ENCODE data around the gene STAU1.
"Not testable (repeated sequence)": the region's sequence is repeated elsewhere in the genome, so short reads cannot be mapped to it uniquely, and the experiment has no call there.

STAU1 gene

DNA sequence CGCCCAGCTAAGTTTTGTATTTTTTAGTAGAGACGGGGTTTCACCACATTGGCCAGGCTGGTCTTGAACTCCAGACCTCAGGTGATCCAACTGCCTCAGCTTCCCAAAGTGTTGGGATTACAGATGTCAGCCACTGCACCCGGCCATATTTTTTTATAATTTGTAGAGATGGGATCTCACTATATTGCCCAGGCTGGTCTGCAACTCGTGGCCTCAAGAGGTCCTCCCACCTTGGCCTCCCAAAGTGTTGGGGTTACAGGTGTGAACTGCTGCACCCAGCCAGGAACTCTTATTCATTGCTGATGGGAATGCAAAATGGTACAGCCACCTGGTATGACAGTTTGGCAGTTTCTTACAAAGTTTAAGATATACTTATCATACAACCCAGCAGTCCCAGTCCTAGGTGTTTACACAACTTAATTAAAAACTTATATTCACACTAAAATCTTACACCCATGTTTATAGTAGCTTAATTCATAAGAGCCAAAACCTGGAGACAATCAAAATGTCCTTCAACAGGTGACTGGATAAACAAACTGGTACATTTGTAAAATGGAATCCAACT, 11.7 kb upstream of the STAU1 start:
- no peak for DNase-seq

DNA sequence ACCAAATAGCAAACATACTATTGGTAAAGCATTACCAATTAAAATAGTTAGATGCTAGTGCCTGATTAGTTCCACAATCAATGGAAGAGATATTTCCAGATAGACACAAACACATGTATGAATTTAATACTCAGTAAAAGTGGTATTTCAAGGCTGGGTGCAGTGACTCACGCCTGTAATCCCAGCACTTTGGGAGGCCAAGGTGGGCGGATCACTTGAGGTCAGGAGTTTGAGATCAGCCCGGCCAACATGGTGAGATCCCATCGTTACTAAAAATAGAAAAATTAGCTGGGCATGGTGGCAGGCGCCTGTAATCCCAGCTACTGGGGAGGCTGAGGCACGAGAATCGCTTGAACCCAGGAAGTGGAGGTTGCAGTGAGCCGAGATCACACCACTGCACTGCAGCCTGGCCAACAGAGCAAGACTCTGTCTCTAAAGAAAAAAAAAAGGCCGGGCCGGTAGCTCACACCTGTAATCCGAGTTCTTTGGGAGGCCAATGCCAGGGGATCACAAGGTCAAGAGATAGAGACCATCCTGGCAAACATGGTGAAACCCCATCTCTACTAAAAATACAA, 4.9 kb upstream of the STAU1 start:
- not testable (repeated sequence) for DNase-seq

DNA sequence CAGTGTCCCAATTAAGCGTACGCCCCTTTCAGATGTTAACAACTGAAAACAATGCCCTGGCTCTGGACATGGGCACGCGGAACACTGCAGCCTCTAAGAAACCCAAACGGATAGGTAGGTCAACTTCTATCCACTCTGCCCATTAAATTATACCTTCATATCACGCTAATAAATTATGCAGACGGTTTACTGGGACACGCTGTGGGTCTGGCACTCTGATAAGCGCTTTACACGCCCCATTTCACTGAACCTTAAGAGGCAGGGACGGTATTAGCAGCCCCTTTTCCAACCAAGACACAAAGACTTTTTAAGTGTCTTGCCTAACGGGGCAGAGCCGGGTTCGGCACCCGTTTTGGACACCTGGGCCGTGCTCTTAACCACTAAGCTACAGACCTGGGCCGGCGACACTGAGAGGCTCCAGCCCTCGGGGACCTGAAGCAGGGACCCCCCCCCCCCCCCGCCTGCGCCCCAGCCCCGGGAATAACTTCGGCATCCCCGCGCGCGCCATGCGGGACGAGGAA, 744 bp downstream of the STAU1 start:
- DNase-seq = no peak

DNA sequence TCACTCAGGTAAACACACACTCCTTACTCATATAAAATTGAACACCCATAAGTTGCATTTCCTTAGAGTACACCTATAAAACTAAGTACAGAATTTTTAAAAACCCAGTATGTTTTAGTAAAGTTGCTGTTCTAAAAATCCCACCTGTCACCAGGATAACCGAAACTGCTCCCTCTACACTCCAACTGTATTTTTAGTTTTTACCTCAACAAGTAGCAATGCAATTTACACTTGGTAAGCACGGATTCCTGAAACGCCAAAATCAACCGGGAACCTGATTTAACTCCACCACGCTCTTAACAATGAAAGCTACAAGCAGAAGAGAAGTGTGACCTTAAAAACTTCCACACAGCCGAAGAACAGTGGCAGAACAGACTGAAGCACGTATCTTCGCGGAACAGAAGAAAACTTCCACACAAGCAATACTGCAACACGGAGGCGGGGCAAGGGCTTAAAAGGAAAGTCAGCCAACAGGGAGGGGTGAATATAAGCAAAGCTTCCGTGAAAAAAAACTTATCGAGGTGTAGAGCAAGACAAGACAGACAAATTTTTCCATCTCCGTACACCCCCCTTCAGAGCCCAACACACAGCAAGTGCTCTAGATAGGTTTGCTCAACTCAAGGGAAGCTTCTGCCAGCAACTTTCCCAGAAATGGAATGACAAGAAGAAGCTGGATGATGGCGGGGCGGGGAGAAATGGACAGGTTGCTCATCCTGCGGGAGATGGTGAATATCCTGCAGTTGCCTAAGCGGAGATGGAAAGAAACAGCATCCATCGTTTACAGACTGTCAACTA, 1.4 kb downstream of the STAU1 start:
- no peak for DNase-seq

DNA sequence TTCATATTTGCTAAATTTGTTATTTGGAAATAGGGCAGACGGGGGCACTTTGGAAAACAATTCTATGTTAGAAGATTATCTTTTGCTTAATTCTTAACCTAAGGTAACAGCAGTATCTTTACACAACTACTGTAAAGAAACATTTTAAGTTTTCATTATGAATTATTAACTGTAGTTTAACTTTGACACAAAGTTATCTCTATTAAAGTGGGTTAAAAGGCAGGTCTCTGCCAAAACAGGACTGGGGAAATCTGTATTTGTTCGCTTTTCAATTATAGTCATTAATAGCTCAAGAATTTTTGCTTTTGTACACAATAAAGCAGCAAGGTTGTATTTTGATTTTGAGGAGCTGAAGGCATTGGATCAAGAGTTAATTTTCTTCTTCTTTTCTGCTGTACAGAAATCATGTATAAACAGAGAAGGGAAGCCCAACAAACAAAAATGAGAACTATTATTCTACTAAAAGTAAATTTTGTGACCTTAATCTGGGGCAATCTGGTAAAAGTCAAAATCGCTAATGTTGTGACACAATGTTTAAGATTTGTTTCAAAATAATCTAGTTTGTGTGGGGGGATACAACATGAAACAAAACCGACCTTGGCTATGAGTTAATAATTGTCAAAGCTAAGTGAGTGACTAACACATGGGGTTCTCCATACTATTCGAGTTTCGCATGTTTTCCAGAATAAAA, 2.9 kb downstream of the STAU1 start:
- DNase-seq = no peak

DNA sequence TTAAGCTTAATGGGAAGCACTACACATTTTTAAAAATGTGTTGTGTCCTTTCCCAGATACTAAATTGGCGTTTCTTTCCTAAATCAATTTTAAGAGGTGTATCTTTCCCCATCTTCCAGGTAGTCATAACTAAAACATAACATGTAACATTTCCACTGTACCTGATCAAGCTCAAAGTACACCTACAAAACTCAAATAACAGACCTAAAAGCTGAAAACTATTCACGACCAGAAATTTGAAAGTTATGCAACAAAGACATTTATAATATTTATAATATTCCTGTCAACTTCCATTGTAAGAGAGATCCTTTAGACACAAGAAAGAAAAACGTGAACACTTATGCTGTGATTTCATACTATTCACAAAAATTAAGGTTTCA, 3.5 kb downstream of the STAU1 start:
- no peak for DNase-seq

DNA sequence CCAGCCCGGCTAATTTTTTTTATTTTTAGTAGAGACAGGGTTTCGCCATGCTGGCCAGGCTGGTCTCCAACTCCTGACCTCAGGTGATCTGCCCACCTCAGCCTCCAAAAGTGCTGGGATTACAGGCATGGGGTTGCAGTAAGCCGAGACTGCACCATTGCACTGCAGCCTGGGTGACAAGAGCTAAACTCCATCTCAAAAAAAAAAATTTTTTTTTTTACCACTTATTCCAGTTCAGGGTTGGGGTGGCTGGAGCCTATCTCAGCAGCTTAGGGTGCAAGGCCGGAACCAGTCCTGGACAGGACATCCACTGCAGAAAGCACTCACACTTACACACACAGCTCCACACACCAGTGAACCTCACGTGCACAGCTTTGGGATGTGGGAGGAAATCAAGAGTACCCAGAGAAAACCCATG, 4.0 kb downstream of the STAU1 start:
- not testable (repeated sequence) for DNase-seq

DNA sequence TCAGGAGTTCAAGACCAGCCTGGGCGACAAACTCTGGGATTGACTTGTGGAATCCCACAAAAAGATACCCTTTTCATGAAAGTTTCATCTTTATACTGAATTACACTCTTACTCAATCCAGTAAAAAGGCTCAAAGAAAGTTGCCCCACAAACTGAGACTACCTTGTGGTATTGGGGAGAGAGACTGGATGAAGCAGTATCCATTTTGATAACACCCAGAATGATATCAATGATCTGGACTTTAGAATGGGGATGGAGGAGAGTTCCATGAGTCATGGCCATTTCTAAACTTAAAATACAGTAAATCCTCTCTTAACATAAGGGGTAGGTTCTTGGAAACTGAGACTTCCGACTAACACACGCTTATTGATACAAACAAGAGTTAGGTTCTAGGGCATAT, 4.7 kb downstream of the STAU1 start:
- no peak for DNase-seq

DNA sequence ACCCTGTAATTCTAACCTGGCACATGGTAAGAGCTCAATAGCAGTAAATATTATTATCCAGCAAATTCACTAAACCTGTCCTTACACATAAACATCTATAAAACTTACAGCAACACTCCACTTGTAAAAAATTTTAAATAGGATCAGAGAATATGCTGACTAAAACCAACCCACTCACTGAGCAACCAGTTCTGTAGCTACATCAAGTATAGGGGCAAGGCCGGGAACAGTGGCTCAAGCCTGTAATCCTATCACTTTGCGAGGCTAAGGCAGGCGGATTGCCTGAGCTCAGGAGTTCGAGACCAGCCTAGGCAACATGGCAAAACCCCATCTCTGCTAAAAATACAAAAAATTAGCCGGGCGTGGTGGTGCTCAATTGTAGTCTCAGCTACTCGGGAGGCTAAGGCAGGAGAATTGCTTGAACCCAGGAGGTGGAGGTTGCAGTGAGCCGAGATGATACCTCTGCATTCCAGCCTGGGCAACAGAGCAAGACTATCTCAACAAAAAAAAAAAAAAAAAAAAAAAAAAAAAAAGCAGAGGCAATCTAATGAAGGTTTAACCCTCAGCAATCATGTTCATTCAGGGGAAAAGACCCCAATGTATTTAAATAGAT, 6.8 kb downstream of the STAU1 start:
- no peak for DNase-seq

DNA sequence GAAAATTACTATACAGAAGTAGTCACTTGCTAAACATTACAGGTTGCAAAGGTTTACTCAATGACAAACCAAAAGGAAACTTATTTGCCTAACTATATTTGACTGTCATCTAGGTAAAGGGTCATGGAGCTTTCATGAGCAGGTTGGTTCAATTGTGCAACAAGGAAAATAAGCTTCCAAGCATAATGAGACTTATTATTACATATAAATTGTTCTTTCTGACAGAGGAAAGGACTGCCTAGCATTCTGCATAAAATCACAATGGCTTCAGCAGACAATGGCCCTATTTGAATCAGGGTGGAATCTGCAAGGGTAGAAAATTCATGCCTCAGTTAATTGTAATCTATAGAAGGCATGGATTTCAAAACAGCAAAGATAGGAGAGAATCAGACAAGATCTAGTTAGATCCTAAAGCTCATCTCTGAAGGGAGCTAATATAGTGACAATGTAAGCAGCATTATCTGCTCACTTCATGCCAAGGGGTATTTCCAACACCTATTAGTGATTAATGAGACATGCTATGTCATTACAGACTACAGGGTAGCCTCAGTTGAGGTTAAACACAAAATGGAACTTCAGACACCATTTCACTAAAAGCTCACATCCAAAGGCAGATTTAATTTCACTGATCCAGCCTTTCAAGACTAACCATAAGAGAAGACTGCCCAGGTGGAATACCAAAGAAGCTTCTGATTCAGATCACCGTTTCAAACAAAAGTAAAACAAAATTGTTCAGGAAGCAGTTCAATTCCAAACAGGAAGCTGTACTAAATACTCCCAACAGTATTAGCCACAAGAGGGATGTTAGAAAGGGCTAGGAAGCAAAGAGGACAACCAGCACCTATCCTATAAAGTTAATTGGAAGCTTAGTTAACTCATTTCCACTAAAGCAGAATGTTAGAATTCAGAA, 8.5 kb downstream of the STAU1 start:
- DNase-seq = no peak

DNA sequence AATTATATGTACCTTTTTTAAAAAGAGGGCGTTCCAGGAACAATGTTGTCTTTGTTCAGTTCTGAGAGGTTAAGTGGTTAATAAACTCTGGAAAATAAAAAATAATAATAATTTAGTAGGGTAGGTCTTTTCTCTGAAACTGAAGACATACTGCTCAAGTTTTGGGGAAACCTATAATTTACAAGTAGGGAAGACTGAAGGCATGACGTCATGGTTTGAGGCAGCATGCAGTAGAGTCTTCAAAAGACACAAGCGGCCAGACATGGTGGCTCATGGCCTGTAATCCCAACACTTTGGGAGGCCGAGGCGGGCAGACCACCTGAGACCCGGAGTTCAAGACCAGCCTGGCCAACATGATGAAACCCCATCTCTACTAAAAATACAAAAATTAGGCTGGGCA, 14.0 kb downstream of the STAU1 start:
- no peak for DNase-seq

DNA sequence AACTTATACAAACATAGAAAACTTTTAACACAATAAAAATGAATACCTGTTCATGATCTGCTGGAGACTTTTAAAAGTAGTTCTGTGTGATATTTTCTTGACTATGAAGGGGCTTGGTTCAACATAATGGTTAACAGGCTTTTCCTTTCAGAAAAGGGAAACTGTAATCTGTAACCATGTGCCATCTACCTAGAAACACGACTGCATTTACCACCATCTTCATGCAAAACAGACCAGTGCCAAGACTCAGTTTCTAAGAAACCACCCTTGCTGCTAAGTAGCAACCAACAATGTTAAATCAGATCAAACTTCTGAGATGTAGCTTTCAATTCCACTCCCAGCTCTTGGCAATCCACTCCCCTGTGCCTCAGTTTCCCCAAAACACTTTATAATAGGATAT, 15.7 kb downstream of the STAU1 start:
- DNase-seq = no peak

DNA sequence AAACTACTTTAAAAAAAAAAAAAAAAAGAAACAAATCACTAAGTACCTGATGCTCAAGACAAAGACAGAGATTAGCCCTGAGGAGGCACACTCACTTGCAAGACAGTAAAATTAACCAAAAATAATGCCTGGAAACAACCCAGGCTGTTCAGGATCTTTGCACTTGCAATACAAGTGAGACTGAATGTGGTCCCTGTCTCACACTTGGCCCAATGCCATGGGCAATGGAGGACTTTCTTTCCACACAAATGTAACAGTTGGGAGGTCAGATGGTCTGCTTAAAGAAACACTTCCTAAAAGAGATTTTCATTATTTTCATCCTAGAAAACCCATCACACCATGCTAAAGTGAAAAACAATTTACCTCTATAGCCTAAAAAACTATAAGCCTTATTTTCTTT, 16.2 kb downstream of the STAU1 start:
- no peak for DNase-seq

DNA sequence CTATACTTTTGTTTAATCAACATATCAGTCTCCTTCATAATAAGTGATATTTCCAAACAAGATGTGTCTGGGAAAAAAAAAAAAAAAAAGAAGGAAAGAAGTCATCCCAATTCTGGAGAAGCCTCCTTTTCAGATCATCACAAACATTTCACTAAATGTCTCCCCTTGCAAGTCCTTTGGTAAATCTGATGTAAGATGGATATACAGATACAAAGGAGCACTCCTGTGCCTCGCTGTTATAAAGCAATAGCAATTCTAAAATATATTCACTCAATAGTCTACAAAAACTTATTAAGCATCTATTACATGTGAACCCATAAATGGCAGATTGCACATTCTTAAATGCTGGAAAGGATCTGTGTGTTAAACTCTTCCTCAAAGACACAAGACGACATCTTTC, 17.4 kb downstream of the STAU1 start:
- no peak for DNase-seq

DNA sequence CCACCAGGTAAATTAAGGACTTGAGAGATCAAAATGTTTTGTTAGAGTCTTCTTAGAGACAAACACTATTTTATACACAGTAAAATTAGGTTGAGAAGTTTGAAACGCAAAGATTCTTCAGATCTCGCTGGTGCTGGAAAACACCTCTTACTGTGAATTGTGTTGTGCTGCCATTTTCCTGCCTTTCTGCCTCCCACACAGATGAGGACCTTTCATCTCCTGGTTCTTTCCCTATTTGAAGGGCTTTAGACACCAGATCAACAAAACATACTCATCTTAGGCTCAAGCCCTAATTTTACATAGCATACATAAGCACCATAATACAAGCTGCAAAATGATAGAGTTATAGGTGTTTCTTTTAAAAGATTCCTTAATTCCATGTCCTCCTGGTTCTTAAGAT, 18.6 kb downstream of the STAU1 start:
- no peak for DNase-seq

DNA sequence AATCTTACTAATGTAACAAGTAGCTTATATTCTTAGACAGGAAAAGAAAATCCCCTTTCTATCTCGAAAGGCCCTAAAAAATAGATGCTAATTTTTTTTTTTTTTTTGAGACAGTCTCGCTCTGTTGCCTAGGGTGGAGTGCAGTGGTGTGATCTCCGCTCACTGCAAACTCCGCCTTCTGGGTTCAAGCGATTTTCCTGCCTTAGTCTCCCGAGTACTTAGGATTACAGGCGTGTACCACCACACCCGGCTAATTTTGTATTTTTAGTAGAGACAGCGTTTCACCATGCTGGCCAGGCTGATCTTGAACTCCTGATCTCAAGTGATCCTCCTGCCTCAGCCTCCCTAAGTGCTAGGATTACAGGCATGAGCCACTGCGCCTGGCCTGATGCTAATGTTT, 19.3 kb downstream of the STAU1 start:
- DNase-seq = not testable (repeated sequence)

DNA sequence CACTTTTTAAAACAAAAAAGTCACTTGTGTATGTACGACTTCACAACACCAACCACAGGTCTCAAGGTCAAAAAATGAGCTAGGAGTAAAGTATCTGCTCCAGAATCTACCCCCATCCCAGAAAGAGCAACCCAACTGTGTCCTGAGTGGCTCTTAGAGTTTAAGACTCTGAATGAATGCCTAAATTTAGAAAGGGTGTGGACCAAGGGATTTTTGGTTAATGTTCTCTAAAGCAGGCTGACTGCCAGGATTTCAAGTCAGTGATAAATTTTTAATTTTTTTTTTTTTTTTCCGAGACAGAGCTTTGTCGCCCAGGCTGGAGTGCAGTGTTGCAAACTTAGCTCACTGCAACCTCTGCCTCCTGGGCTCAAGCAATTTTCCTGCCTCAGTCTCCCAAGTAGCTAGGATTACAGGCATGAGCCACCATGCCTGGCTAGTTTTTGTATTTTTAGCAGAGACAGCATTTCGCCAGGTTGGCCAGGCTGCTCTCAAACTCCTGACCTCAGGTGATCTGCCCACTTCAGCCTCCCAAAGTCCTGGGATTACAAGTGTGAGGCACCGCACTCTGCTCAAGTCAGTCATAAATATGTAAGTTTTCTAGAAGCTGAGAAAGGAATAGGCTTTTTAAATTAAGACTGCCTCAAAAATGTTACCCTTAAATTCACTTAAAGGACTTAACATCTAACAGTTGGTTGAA, 20.2 kb downstream of the STAU1 start:
- DNase-seq = no peak

DNA sequence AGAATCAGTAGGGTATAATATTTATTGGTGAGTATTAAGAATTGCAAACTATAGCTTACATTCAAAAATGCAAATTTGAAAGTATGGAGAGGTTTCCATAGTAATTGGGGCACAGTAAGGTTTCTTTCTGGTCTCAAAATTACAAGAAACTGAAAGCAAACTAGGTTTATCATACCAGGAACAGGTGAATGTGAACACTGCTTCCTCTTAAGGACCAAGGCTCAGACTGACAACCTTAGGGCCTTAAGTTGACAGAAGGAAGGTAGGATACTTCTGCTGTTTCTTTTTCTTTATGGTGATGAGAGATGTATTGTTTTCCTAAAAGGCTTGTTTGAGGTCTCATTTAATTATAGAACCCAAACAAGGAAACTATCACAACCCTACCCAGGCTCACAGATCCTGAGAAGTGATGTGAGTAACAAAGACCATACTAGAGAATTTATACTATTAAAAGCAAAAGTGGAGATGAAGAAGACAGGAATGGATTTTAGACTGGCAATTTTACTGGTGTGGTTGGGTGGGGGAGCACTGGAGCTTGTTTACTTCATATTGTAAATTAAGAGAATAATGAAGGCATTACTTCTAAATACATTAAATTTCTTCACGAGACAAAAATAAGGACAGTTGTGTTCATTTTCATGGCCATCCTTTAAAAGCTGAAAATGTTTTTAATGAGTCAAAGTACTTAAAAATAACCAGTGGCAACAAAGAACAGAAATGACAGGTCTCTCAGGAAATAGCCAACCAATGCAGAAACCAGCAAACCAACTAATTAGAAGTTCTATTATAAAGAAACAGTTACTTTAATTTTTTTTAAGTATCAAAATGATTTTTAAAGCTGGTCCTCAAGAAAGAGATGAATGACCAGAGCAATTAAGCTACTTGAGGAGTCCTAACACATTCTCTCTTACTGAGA, 21.3 kb downstream of the STAU1 start:
- no peak for DNase-seq

DNA sequence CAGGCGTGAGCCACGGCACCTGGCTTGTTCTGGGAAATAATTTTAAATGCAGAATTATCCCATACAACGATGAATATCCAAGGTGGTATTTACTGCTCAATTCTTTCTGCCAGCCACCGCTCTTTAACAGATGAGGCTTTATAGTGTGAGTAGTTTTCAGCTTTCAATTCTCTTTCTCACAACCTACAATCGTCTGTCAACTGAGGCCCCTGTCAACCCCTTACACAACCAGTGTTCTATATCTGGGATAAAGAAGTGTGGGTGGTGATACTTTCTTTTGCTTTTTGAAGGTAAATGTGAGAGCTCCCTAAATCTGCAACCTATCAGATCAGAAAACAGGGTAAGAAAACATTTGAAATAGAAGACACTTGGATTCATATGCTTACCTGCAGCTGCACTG, 22.5 kb downstream of the STAU1 start:
- no peak for DNase-seq

DNA sequence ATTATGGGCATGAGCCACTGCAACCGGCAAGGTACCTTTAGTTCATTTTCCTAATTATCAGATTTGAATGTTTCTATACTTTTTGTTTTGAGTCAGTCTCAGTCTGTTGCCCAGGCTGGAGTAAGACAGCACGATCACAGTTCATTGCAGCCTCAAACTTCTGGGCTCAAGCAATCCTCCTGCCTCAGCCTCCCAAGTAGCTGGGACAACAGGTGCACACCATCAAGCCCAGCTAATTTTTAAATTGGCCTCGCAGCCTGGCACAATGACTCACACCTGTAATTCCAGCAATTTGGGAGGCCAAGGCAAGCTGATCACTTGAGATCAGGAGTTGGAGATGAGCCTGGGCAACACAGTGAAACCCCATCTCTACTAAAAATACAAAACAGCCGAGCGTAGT, 24.4 kb downstream of the STAU1 start:
- DNase-seq = no peak

Measured in DMS153 (cell line).